WTC11 (cell line): ENCODE data around the gene AKAP8.

Experiments used
- ATF1 ChIP-seq: sonication (generic); formaldehyde crosslinking; IDR thresholded peaks from 2 replicates; pipeline ENCODE4 v1.8.1; 2023; ENCODE audit warnings: mild to moderate bottlenecking, moderate library complexity, missing genetic modification reagents
- CTCF ChIP-seq: fragments of 200-600 bp; IDR thresholded peaks from 2 replicates; pipeline ENCODE4 v1.8.0; 2022; ENCODE audit warnings: antibody characterized with exemption
- ELF4 ChIP-seq: sonication (generic); formaldehyde crosslinking; IDR thresholded peaks from 2 replicates; pipeline ENCODE4 v1.8.1; 2022; ENCODE audit warnings: low read depth, mild to moderate bottlenecking, moderate library complexity, missing genetic modification reagents
- FOXK1 ChIP-seq: sonication (generic); formaldehyde crosslinking; IDR thresholded peaks from 2 replicates; pipeline ENCODE4 v1.8.0; 2022; ENCODE audit warnings: mild to moderate bottlenecking, moderate library complexity, missing genetic modification reagents
- FOXP1 ChIP-seq: sonication (generic); formaldehyde crosslinking; IDR thresholded peaks from 2 replicates; pipeline ENCODE4 v1.8.0; 2022; ENCODE audit warnings: missing genetic modification reagents, mild to moderate bottlenecking, moderate library complexity, borderline replicate concordance
- IRF1 ChIP-seq: sonication (generic); formaldehyde crosslinking; IDR thresholded peaks from 2 replicates; pipeline ENCODE4 v1.8.0; 2023; ENCODE audit warnings: missing genetic modification reagents
- NR2C2 ChIP-seq: sonication (generic); formaldehyde crosslinking; IDR thresholded peaks from 2 replicates; pipeline ENCODE4 v1.8.0; 2022; ENCODE audit warnings: mild to moderate bottlenecking, missing genetic modification reagents
- STAT6 ChIP-seq: sonication (generic); formaldehyde crosslinking; conservative IDR thresholded peaks from 2 replicates; pipeline ENCODE4 v1.8.1; 2023; ENCODE audit warnings: mild to moderate bottlenecking, low read depth, missing genetic modification reagents, moderate library complexity
- USF2 ChIP-seq: sonication (generic); formaldehyde crosslinking; IDR thresholded peaks from 2 replicates; pipeline ENCODE4 v1.8.1; 2023; ENCODE audit warnings: mild to moderate bottlenecking, missing genetic modification reagents, moderate library complexity
- ZBTB21 ChIP-seq: sonication (generic); formaldehyde crosslinking; IDR thresholded peaks from 2 replicates; pipeline ENCODE4 v1.8.1; 2023; ENCODE audit warnings: mild to moderate bottlenecking, missing genetic modification reagents, borderline replicate concordance
- ZSCAN18 ChIP-seq: fragments of 250-450 bp; sonication (Bioruptor Pico); IDR thresholded peaks from 2 replicates; pipeline ENCODE4 v2.1.2; 2022; ENCODE audit warnings: mild to moderate bottlenecking, moderate library complexity

- TF ChIP-seq FOXP1 (CRISPR knock-in tag) (no peak), CTCF (no peak), ZBTB21 (CRISPR knock-in tag) (no peak), IRF1 (CRISPR knock-in tag) (no peak), NR2C2 (CRISPR knock-in tag) (no peak), FOXK1 (no peak), ZSCAN18 (CRISPR knock-in tag) (no peak), USF2 (CRISPR knock-in tag) (no peak), STAT6 (no peak), ATF1 (CRISPR knock-in tag) (no peak), ELF4 (CRISPR knock-in tag) (no peak)
Measured at GRCh38 chr19:15423130-15423529, 43.5 kb upstream of the AKAP8 start.
